ENCODE data around the gene STPG3. TPM values are rescaled to one million over a fixed set of nuclear protein-coding genes. Genes with fewer than 3 reads are reported as not detected.

The STPG3 gene
- total and polyA plus RNA-seq, 2 of the 8 experiments (the other 6 are each of a cell fraction or from before 2014, with no cell fraction given), result not detected

- TF ChIP-seq SIN3A (conservative IDR thresholded peaks at IDR 0.05 in 1 of 2, IDR thresholded peaks at IDR 0.05 in 1 of 2; ENCODE audit: low read depth in 1 of 2, low read length in 2 of 2), result peak in 1 of 2 experiments; percentile 9; a peak in 1 of 4 replicates
- no peak for TF ChIP-seq BRCA1 (IDR thresholded peaks at IDR 0.05; ENCODE audit: low read depth, low read length)
- peak; percentile 61 for TF ChIP-seq NRF1 (IDR thresholded peaks at IDR 0.05; ENCODE audit: low read depth, low read length)
- TF ChIP-seq MAFK (IDR thresholded peaks at IDR 0.05; ENCODE audit: low read depth, low read length), result no peak
- TF ChIP-seq CHD2 (IDR thresholded peaks at IDR 0.05; ENCODE audit: low read length), result peak; percentile 97
- TF ChIP-seq, protein P1, sequence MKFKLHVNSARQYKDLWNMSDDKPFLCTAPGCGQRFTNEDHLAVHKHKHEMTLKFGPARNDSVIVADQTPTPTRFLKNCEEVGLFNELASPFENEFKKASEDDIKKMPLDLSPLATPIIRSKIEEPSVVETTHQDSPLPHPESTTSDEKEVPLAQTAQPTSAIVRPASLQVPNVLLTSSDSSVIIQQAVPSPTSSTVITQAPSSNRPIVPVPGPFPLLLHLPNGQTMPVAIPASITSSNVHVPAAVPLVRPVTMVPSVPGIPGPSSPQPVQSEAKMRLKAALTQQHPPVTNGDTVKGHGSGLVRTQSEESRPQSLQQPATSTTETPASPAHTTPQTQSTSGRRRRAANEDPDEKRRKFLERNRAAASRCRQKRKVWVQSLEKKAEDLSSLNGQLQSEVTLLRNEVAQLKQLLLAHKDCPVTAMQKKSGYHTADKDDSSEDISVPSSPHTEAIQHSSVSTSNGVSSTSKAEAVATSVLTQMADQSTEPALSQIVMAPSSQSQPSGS (IDR thresholded peaks at IDR 0.05; ENCODE audit: low read length), result no peak
- no peak for TF ChIP-seq CBX5 (IDR thresholded peaks at IDR 0.05; ENCODE audit: low read depth, low read length)
- TF ChIP-seq YY1 (IDR thresholded peaks at IDR 0.05; ENCODE audit: low read depth, low read length), result peak; percentile 87
- no peak for TF ChIP-seq EZH2 (IDR thresholded peaks at IDR 0.05; ENCODE audit: low read depth, low read length, severe bottlenecking)
- peak; percentile 55; the same call in 1 of the 2 replicates for TF ChIP-seq MAX (IDR thresholded peaks at IDR 0.05)
- no peak for TF ChIP-seq ZNF274 (IDR thresholded peaks at IDR 0.05; ENCODE audit: borderline replicate concordance, extremely low read depth, low read length)
- TF ChIP-seq TCF12 (IDR thresholded peaks at IDR 0.05; ENCODE audit: low read depth, low read length), result no peak
- TF ChIP-seq FOSL1 (IDR thresholded peaks at IDR 0.05; ENCODE audit: insufficient read depth, low read depth, low read length), result peak; percentile 74; the same call in 1 of the 2 replicates
- TF ChIP-seq, protein P2, sequence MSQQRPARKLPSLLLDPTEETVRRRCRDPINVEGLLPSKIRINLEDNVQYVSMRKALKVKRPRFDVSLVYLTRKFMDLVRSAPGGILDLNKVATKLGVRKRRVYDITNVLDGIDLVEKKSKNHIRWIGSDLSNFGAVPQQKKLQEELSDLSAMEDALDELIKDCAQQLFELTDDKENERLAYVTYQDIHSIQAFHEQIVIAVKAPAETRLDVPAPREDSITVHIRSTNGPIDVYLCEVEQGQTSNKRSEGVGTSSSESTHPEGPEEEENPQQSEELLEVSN (IDR thresholded peaks at IDR 0.05), result no peak; the same call in 1 of the 2 replicates
- TF ChIP-seq RFX5 (IDR thresholded peaks at IDR 0.05; ENCODE audit: borderline replicate concordance, low read depth, low read length), result no peak
- TF ChIP-seq SP2 (IDR thresholded peaks at IDR 0.05; ENCODE audit: low read length), result peak; percentile 93
- TF ChIP-seq TAF7 (optimal IDR thresholded peaks at IDR 0.05; ENCODE audit: borderline replicate concordance, low read depth, low read length), result peak; percentile 96
- TF ChIP-seq RAD21 (IDR thresholded peaks at IDR 0.05 in 1 of 2, conservative IDR thresholded peaks at IDR 0.05 in 1 of 2; ENCODE audit: low read depth in 2 of 2, low read length in 2 of 2), result no peak
- peak; percentile 100 for TF ChIP-seq SP1 (IDR thresholded peaks at IDR 0.05; ENCODE audit: low read depth, low read length)
- TF ChIP-seq SP4 (IDR thresholded peaks at IDR 0.05; ENCODE audit: low read length), result no peak; the same call in 1 of the 2 replicates
- peak; percentile 100 for TF ChIP-seq POLR2AphosphoS5 (IDR thresholded peaks at IDR 0.05; ENCODE audit: low read depth, low read length)
- TF ChIP-seq GABPA (IDR thresholded peaks at IDR 0.05; ENCODE audit: borderline replicate concordance, insufficient read depth, low read length), result peak; percentile 21; the same call in 1 of the 2 replicates
These were observed 10.1 kb upstream of the STPG3 start, which contains the start of gene TUBB4B (continued) for GRCh38 chr9:137240841-137241489.

Measured in H1 (cell line).